IMR-90 (cell line): ENCODE measurements around the gene DUSP16. TPM values are rescaled to one million over a fixed set of nuclear protein-coding genes. Genes with fewer than 3 reads are reported as not detected.

Experiments
- ATAC-seq: fragments of 200-7000 bp; cut with Tn5 transposase; 2 replicates; pipeline ENCODE4 v1.9.1; 2020; ENCODE audit warnings: low read depth, mild to moderate bottlenecking, moderate library complexity
- BruUV-seq: library from RNA; stranded (reverse); fragments of 400-500 nt; replicated peaks from 2 replicates; lab custom pipeline; 2021; lab: Mats Ljungman, UMichigan
- CTCF ChIA-PET: fragments of 300-600 bp; formaldehyde crosslinking; extraction: SDS; loops from one replicate; lab custom pipeline; 2021; ENCODE audit warnings: antibody characterized with exemption; lab: Yijun Ruan, JAX
- POLR2A ChIA-PET: fragments of 300-600 bp; sonication (Branson Sonifier 250); formaldehyde crosslinking; loops from one replicate; lab custom pipeline; 2022; ENCODE audit warnings: antibody characterized with exemption; ENCODE audit not compliant: unreplicated experiment; lab: Charles Lee
- DNase-seq: peaks from one replicate; pipeline ENCODE4 v3.0.0; 2013
- H2AFZ ChIP-seq: replicated peaks from 2 replicates; pipeline ENCODE3; 2013; ENCODE audit warnings: low read length, mild to moderate bottlenecking; ENCODE audit not compliant: poor library complexity
- H2AK5ac ChIP-seq: 2 replicates; pipeline ENCODE4 v1.6.1; 2013; ENCODE audit warnings: low read depth, low read length, inconsistent platforms
- H2AK9ac ChIP-seq: replicated peaks from 2 replicates; pipeline ENCODE3; 2013; ENCODE audit warnings: mild to moderate bottlenecking, low read depth, low read length, moderate library complexity; ENCODE audit not compliant: poor library complexity
- H2BK120ac ChIP-seq: 2 replicates; pipeline ENCODE4 v1.6.1; 2013; ENCODE audit warnings: low read depth, low read length, inconsistent platforms
- H2BK15ac ChIP-seq: 3 replicates; pipeline ENCODE4 v1.6.1; 2013; ENCODE audit warnings: low read depth, low read length, inconsistent platforms
- H2BK20ac ChIP-seq: 2 replicates; pipeline ENCODE4 v1.6.1; 2013; ENCODE audit warnings: low read depth, mild to moderate bottlenecking, inconsistent platforms, low read length, moderate library complexity
- H2BK5ac ChIP-seq: 2 replicates; pipeline ENCODE4 v1.6.1; 2013; ENCODE audit warnings: mild to moderate bottlenecking, low read depth, low read length, inconsistent platforms; ENCODE audit not compliant: poor library complexity, severe bottlenecking
- H3K14ac ChIP-seq: replicated peaks from 2 replicates; pipeline ENCODE4 v1.6.1; 2013; ENCODE audit warnings: low read depth, low read length, inconsistent platforms
- H3K18ac ChIP-seq: 2 replicates; pipeline ENCODE4 v1.6.1; 2013; ENCODE audit warnings: low read depth, low read length, control low read depth
- H3K23ac ChIP-seq: 2 replicates; pipeline ENCODE4 v1.6.1; 2013; ENCODE audit warnings: low read depth, low read length, inconsistent platforms
- H3K27ac ChIP-seq: 2 replicates; pipeline ENCODE4 v1.5.1; 2013; ENCODE audit warnings: mild to moderate bottlenecking, control low read depth, low read length; ENCODE audit not compliant: insufficient read depth
- H3K27me3 ChIP-seq: 2 replicates; pipeline ENCODE4 v1.6.1; 2013; ENCODE audit warnings: low read length; ENCODE audit not compliant: control insufficient read depth, insufficient read depth
- H3K36me3 ChIP-seq: 2 replicates; pipeline ENCODE4 v1.6.1; 2013; ENCODE audit warnings: low read length, mixed read lengths; ENCODE audit not compliant: control insufficient read depth, insufficient read depth
- H3K4ac ChIP-seq: 2 replicates; pipeline ENCODE4 v1.6.1; 2013; ENCODE audit warnings: low read depth, low read length, inconsistent platforms
- H3K4me1 ChIP-seq: 2 replicates; pipeline ENCODE4 v1.6.1; 2013; ENCODE audit warnings: low read length, mixed read lengths; ENCODE audit not compliant: control insufficient read depth, insufficient read depth
- H3K4me2 ChIP-seq: 2 replicates; pipeline ENCODE4 v1.6.1; 2013; ENCODE audit warnings: low read depth, mild to moderate bottlenecking, control low read depth, low read length, moderate library complexity
- H3K4me3 ChIP-seq: 2 replicates; pipeline ENCODE4 v1.5.1; 2013; ENCODE audit warnings: low read depth, mild to moderate bottlenecking, control low read depth, low read length, moderate library complexity; ENCODE audit not compliant: insufficient read depth
- H3K56ac ChIP-seq: 2 replicates; pipeline ENCODE4 v1.6.1; 2013; ENCODE audit warnings: low read length, inconsistent platforms; ENCODE audit not compliant: insufficient read depth; ENCODE audit errors: extremely low read depth
- H3K79me1 ChIP-seq, 2 experiments: 2 replicates each; pipeline ENCODE4 v1.6.1; 2013; ENCODE audit warnings: low read length in 2 of 2, inconsistent platforms in 1 of 2, low read depth in 1 of 2
- H3K9ac ChIP-seq: 2 replicates; pipeline ENCODE4 v1.6.1; 2013; ENCODE audit warnings: low read depth, low read length, control low read depth
- H3K9me1 ChIP-seq: 2 replicates; pipeline ENCODE4 v1.6.1; 2013; ENCODE audit warnings: low read length, inconsistent platforms; ENCODE audit not compliant: insufficient read depth
- H3K9me3 ChIP-seq: 2 replicates; pipeline ENCODE4 v1.6.1; 2013; ENCODE audit warnings: low read length; ENCODE audit not compliant: control insufficient read depth, insufficient read depth
- H4K20me1 ChIP-seq: 2 replicates; pipeline ENCODE4 v1.6.1; 2013; ENCODE audit warnings: low read length, inconsistent platforms; ENCODE audit not compliant: insufficient read depth
- H4K5ac ChIP-seq: 2 replicates; pipeline ENCODE4 v1.6.1; 2013; ENCODE audit warnings: mild to moderate bottlenecking, low read depth, low read length, control low read depth
- H4K8ac ChIP-seq, 2 experiments: 2 replicates each; pipeline ENCODE4 v1.6.1; 2013; ENCODE audit warnings: low read depth in 2 of 2, low read length in 2 of 2, control low read depth in 1 of 2, inconsistent platforms in 1 of 2
- H4K91ac ChIP-seq: 2 replicates; pipeline ENCODE4 v1.6.1; 2013; ENCODE audit warnings: low read depth, low read length, inconsistent platforms; ENCODE audit not compliant: insufficient read depth
- BHLHE40 ChIP-seq: fragments of 150-350 bp; IDR thresholded peaks from 2 replicates; pipeline ENCODE4 v1.6.1; 2016; ENCODE audit warnings: mild to moderate bottlenecking, low read depth, low read length
- CEBPB ChIP-seq: IDR thresholded peaks from 2 replicates; pipeline ENCODE4 v1.6.1; 2012; ENCODE audit warnings: low read depth, low read length, improper control_type of control experiment
- CHD1 ChIP-seq: IDR thresholded peaks from 2 replicates; pipeline ENCODE4 v1.6.1; 2012; ENCODE audit warnings: low read depth, low read length, improper control_type of control experiment
- CTCF ChIP-seq: conservative IDR thresholded peaks from 2 replicates; pipeline ENCODE4 v1.5.1; 2012; ENCODE audit warnings: mild to moderate bottlenecking, low read depth, low read length, improper control_type of control experiment
- ELK1 ChIP-seq: fragments of 150-350 bp; IDR thresholded peaks from 2 replicates; pipeline ENCODE4 v1.6.1; 2016; ENCODE audit warnings: low read depth, mild to moderate bottlenecking, low read length, moderate library complexity, borderline replicate concordance
- FOS ChIP-seq: fragments of 150-350 bp; IDR thresholded peaks from 2 replicates; pipeline ENCODE4 v1.6.1; 2016; ENCODE audit warnings: low read depth, low read length
- MAFK ChIP-seq: IDR thresholded peaks from 2 replicates; pipeline ENCODE4 v1.6.1; 2012; ENCODE audit warnings: low read depth, low read length, improper control_type of control experiment
- MAZ ChIP-seq: IDR thresholded peaks from 2 replicates; pipeline ENCODE4 v1.6.1; 2012; ENCODE audit warnings: low read depth, mild to moderate bottlenecking, low read length, improper control_type of control experiment, moderate library complexity, borderline replicate concordance
- MXI1 ChIP-seq: IDR thresholded peaks from 2 replicates; pipeline ENCODE4 v1.6.1; 2012; ENCODE audit warnings: low read depth, mild to moderate bottlenecking, low read length, moderate library complexity, borderline replicate concordance
- NFE2L2 ChIP-seq: fragments of 150-350 bp; IDR thresholded peaks from 2 replicates; pipeline ENCODE4 v1.6.1; 2016; ENCODE audit warnings: low read depth, mild to moderate bottlenecking, low read length
- POLR2A ChIP-seq: IDR thresholded peaks from 2 replicates; pipeline ENCODE4 v1.6.1; 2012; ENCODE audit warnings: mild to moderate bottlenecking, low read depth, low read length
- RCOR1 ChIP-seq: IDR thresholded peaks from 2 replicates; pipeline ENCODE4 v1.6.1; 2012; ENCODE audit warnings: mild to moderate bottlenecking, low read length, improper control_type of control experiment; ENCODE audit not compliant: insufficient replicate concordance
- RFX5 ChIP-seq: IDR thresholded peaks from 2 replicates; pipeline ENCODE4 v1.8.0; 2012; ENCODE audit warnings: low read depth, mild to moderate bottlenecking, low read length, moderate library complexity
- SMC3 ChIP-seq: fragments of 150-350 bp; IDR thresholded peaks from 2 replicates; pipeline ENCODE4 v1.6.1; 2016; ENCODE audit warnings: low read depth, mild to moderate bottlenecking, antibody characterized with exemption, low read length, moderate library complexity
- WGBS, 2 experiments: methylation state at CpG; one replicate each; pipeline versions ENCODE4 v1.1.5 to v1.1.7; 2013; ENCODE audit warnings: missing lambda C conversion rate in 2 of 2; ENCODE audit not compliant: insufficient read length in 1 of 2; ENCODE audit errors: extremely low coverage in 2 of 2; 5-methylcytosine and 5-hydroxymethylcytosine counted together
- dilution Hi-C: fragments of 300-500 bp; cut with HindIII; formaldehyde crosslinking; loops from one replicate; pipeline ENCODE4 v1.14.3; 2018; ENCODE audit warnings: low sequenced_read_pairs; ENCODE audit not compliant: unreplicated experiment
- in situ Hi-C: fragments of 300-500 bp; cut with MboI; formaldehyde crosslinking; loops from 3 replicates; pipeline ENCODE4 v1.14.3; 2019; ENCODE audit warnings: low sequenced_read_pairs, inconsistent platforms, mixed read lengths
- intact Hi-C: fragments of 100-400 bp; cut with micrococcal nuclease; formaldehyde crosslinking; loops from 2 replicates; pipeline ENCODE4 v1.10.0; 2022
- polyA plus RNA-seq, 3 experiments: library from polyadenylated mRNA; depleted of rRNA; stranded (reverse); fragments of >200 nt; gene quantifications; 2 replicates each; pipeline ENCODE4 v1.2.3, GENCODE V29; 2012; ENCODE audit warnings: low replicate concordance in 1 of 3
- total RNA-seq: library from RNA; depleted of rRNA; stranded (reverse); fragments of >200 nt; gene quantifications from 2 replicates; pipeline ENCODE4 v1.2.3, GENCODE V29; 2012

Gene DUSP16
- total and polyA plus RNA-seq, 2 of the 4 experiments (the other 2 are of a cell fraction), result 4.7 to 10.0 TPM

- H3K56ac ChIP-seq, result peak within 1 kb of the TSS; percentile 92
- H2AK9ac ChIP-seq, result peak within 1 kb of the TSS; percentile 96
- ATAC-seq (peak; percentile 93), DNase-seq (peak; percentile 95)
- peak within 1 kb of the TSS; percentile 48 for H2AK5ac ChIP-seq
- peak within 1 kb of the TSS; percentile 98 for H3K4me2 ChIP-seq
- H3K9me3 ChIP-seq, result no peaks in the 10 kb centered on the region
- H2BK20ac ChIP-seq, result no peak within 1 kb of the TSS
- peaks cover 2% of the 10 kb centered on the region; the same call in 1 of the 2 replicates for H3K9me1 ChIP-seq
- peak within 1 kb of the TSS; percentile 67 for H3K4me3 ChIP-seq
- peak within 1 kb of the TSS; percentile 79 for H3K14ac ChIP-seq
- intact Hi-C loops (loop anchor here (5.0 kb wide), 1 partner anchor 49 kb away; the partner anchor contains the start of gene DUSP16), dilution Hi-C loops (no loop called here), in situ Hi-C loops (no loop called here)
- ChIA-PET POLR2A (no interaction called here), CTCF (no interaction called here)
- BruUV-seq, result no TSS peak
- H4K91ac ChIP-seq, result peak within 1 kb of the TSS; percentile 85
- no peaks in the 10 kb centered on the region for H3K36me3 ChIP-seq
- H4K20me1 ChIP-seq, result peaks cover 2% of the 10 kb centered on the region; the same call in 1 of the 2 replicates
- peak within 1 kb of the TSS; percentile 75 for H3K9ac ChIP-seq
- H2BK120ac ChIP-seq, result peak within 1 kb of the TSS; percentile 79
- peaks cover 3% of the 10 kb centered on the region; the same call in 1 of the 2 replicates for H3K4me1 ChIP-seq
- peak within 1 kb of the TSS; percentile 89 for H2BK5ac ChIP-seq
- H4K5ac ChIP-seq, result peak within 1 kb of the TSS; percentile 42
- peaks cover 7 to 33% of the 10 kb centered on the region in 2 experiments; a peak in 3 of 4 replicates for H3K79me1 ChIP-seq
- H4K8ac ChIP-seq, result peak within 1 kb of the TSS; percentile 90 to 93
- H3K18ac ChIP-seq, result peak within 1 kb of the TSS; percentile 56
- peak within 1 kb of the TSS; percentile 79 for H3K27ac ChIP-seq
- TF ChIP-seq NFE2L2 (no peak; the same call in 1 of the 2 replicates), CTCF (no peak), MXI1 (peak; percentile 48; the same call in 1 of the 2 replicates), RFX5 (no peak), BHLHE40 (no peak), CHD1 (peak; percentile 89; the same call in 1 of the 2 replicates), CEBPB (peak; percentile 40; the same call in 1 of the 2 replicates), MAZ (peak; percentile 95), POLR2A (peak; percentile 36; the same call in 1 of the 2 replicates), FOS (no peak), ELK1 (no peak), RCOR1 (peak; percentile 60), MAFK (no peak), SMC3 (no peak)
- WGBS, 2 experiments, result 0% methylated on average over 6 of the region's 51 CpGs; no CpG with 5 or more reads in 1 of the 2 experiments
- peak within 1 kb of the TSS; percentile 97 for H2AFZ ChIP-seq
- no peaks in the 10 kb centered on the region for H3K27me3 ChIP-seq
- H2BK15ac ChIP-seq, result peak within 1 kb of the TSS; percentile 81; the same call in 2 of the 3 replicates
- peak within 1 kb of the TSS; percentile 88 for H3K4ac ChIP-seq
- peak within 1 kb of the TSS; percentile 84 for H3K23ac ChIP-seq
Measured at GRCh38 chr12:12611512-12612306, 49.0 kb upstream of the DUSP16 start, which contains the start of gene CREBL2. CREBL2 (plus strand) TSS chr12:12611876; CDS start chr12:12612173, 297 bp downstream.
